Uterus (tissue), 2 donors: ENCODE data around the gene NR1I3.

Experiments used
- POLR2A ChIP-seq, 2 donors: fragments of 450-650 bp; IDR thresholded peaks; one replicate each; pipeline ENCODE4 v1.6.1; 2016; ENCODE audit warnings: antibody characterized with exemption in 2 of 2, mild to moderate bottlenecking in 1 of 2, moderate library complexity in 1 of 2
- TF ChIP-seq, protein P1 (sequence below), 4 experiments: fragments of 200-600 bp in 2 of 4; fragments of 450-650 bp in 2 of 4; sonication (generic) in 2 of 4; IDR thresholded peaks; one replicate each; pipeline ENCODE4 v1.5.1; 2016 to 2019; ENCODE audit warnings: antibody characterized with exemption in 4 of 4, mild to moderate bottlenecking in 2 of 4, moderate library complexity in 1 of 4

DNA sequence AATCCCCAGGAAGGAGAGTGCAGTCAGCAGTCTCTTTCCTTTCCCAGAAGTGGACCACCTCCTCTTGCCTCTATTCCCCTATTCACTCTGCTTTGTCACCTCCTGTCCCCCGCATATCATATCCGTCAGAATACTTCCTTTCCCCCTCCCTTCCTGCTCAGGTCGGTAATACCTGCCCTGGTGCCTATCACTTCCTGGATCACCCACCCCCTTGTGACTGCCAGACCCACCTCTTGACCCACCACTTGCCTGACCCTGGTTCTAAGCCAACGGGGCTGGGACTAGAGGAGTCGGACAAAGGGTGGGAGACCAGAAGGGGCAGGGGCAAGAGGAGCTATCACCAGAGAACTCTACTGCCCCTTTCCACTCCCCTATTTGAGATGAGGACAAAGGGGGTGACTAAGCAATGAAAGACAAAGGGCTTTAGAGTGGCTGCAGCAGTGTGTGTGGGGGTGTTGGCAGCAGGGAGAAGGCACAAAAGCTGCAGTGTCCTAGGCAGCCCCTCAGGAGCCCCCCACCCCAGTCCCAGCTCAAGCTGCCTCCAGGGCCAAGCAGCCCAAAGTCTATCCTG lies 37.5 kb downstream of the NR1I3 start:
- TF ChIP-seq, protein P1, sequence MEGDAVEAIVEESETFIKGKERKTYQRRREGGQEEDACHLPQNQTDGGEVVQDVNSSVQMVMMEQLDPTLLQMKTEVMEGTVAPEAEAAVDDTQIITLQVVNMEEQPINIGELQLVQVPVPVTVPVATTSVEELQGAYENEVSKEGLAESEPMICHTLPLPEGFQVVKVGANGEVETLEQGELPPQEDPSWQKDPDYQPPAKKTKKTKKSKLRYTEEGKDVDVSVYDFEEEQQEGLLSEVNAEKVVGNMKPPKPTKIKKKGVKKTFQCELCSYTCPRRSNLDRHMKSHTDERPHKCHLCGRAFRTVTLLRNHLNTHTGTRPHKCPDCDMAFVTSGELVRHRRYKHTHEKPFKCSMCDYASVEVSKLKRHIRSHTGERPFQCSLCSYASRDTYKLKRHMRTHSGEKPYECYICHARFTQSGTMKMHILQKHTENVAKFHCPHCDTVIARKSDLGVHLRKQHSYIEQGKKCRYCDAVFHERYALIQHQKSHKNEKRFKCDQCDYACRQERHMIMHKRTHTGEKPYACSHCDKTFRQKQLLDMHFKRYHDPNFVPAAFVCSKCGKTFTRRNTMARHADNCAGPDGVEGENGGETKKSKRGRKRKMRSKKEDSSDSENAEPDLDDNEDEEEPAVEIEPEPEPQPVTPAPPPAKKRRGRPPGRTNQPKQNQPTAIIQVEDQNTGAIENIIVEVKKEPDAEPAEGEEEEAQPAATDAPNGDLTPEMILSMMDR (IDR thresholded peaks at IDR 0.05) = no peak
- no peak for TF ChIP-seq POLR2A (IDR thresholded peaks at IDR 0.05)
